ENCODE data around the gene EIF4EBP2. TPM values are rescaled to one million over a fixed set of nuclear protein-coding genes. Genes with fewer than 3 reads are reported as not detected.

EIF4EBP2 gene
- total RNA-seq, 2 experiments from 2014 or later: 31.0 to 31.4 TPM

- no peak for DNase-seq
- Mint-ChIP-seq H3K27ac (no peak overlapping the region), H3K27me3 (no peaks in the 10 kb centered on the region), H3K9me3 (no peaks in the 10 kb centered on the region), H3K36me3 (peaks cover 5% of the 10 kb centered on the region), H3K4me1 (peaks cover 2% of the 10 kb centered on the region), H3K4me3 (no peak overlapping the region)
Measured at GRCh38 chr10:70369498-70370018, 34.4 kb upstream of the EIF4EBP2 start.

- Mint-ChIP-seq H3K27ac (no peak overlapping the region), H3K9me3 (no peaks in the 10 kb centered on the region), H3K4me3 (no peak overlapping the region), H3K27me3 (no peaks in the 10 kb centered on the region), H3K36me3 (peaks cover 5% of the 10 kb centered on the region), H3K4me1 (no peaks in the 10 kb centered on the region)
- no peak for DNase-seq
Measured at GRCh38 chr10:70370766-70371165, 33.2 kb upstream of the EIF4EBP2 start.

GRCh38 chr10:70371846-70372245 is 32.1 kb upstream of the EIF4EBP2 start:
- Mint-ChIP-seq H3K4me3 (no peak overlapping the region), H3K36me3 (peaks cover 5% of the 10 kb centered on the region), H3K9me3 (no peaks in the 10 kb centered on the region), H3K4me1 (no peaks in the 10 kb centered on the region), H3K27ac (no peak overlapping the region), H3K27me3 (no peaks in the 10 kb centered on the region)
- DNase-seq: no peak

GRCh38 chr10:70374775-70375614 is 28.9 kb upstream of the EIF4EBP2 start:
- H3K27ac Mint-ChIP-seq: no peak overlapping the region
- no peaks in the 10 kb centered on the region for H3K4me1 Mint-ChIP-seq
- peaks cover 11% of the 10 kb centered on the region for H3K36me3 Mint-ChIP-seq
- peaks cover 5% of the 10 kb centered on the region for H3K9me3 Mint-ChIP-seq
- DNase-seq: no peak
- H3K27me3 Mint-ChIP-seq: peaks cover 4% of the 10 kb centered on the region
- no peak overlapping the region for H3K4me3 Mint-ChIP-seq

GRCh38 chr10:70376436-70377378 is 27.2 kb upstream of the EIF4EBP2 start:
- H3K27ac Mint-ChIP-seq: no peak overlapping the region
- H3K9me3 Mint-ChIP-seq: peaks cover 5% of the 10 kb centered on the region
- H3K27me3 Mint-ChIP-seq: peaks cover 4% of the 10 kb centered on the region
- no peak overlapping the region for H3K4me3 Mint-ChIP-seq
- DNase-seq: no peak
- H3K36me3 Mint-ChIP-seq: peaks cover 12% of the 10 kb centered on the region
- H3K4me1 Mint-ChIP-seq: peaks cover 3% of the 10 kb centered on the region

- peaks cover 5% of the 10 kb centered on the region for H3K9me3 Mint-ChIP-seq
- peaks cover 4% of the 10 kb centered on the region for H3K27me3 Mint-ChIP-seq
- H3K36me3 Mint-ChIP-seq: peaks cover 12% of the 10 kb centered on the region
- H3K27ac Mint-ChIP-seq: no peak overlapping the region
- DNase-seq: no peak
- H3K4me1 Mint-ChIP-seq: peaks cover 8% of the 10 kb centered on the region
- no peak overlapping the region for H3K4me3 Mint-ChIP-seq
Measured at GRCh38 chr10:70378122-70378521, 25.8 kb upstream of the EIF4EBP2 start.

GRCh38 chr10:70379581-70380176 is 24.3 kb upstream of the EIF4EBP2 start:
- Mint-ChIP-seq H3K9me3 (peaks cover 5% of the 10 kb centered on the region), H3K4me3 (no peak overlapping the region), H3K4me1 (peaks cover 8% of the 10 kb centered on the region), H3K27ac (no peak overlapping the region), H3K36me3 (peaks cover 7% of the 10 kb centered on the region), H3K27me3 (peaks cover 4% of the 10 kb centered on the region)
- DNase-seq: no peak

- Mint-ChIP-seq H3K27ac (no peak overlapping the region), H3K9me3 (peaks cover 5% of the 10 kb centered on the region), H3K4me1 (peaks cover 8% of the 10 kb centered on the region), H3K36me3 (peaks cover 7% of the 10 kb centered on the region), H3K27me3 (peaks cover 4% of the 10 kb centered on the region), H3K4me3 (no peak overlapping the region)
- DNase-seq: no peak
Measured at GRCh38 chr10:70380350-70381135, 23.4 kb upstream of the EIF4EBP2 start.

- Mint-ChIP-seq H3K9me3 (peaks cover 5% of the 10 kb centered on the region), H3K4me1 (peaks cover 8% of the 10 kb centered on the region), H3K36me3 (peaks cover 7% of the 10 kb centered on the region), H3K27me3 (peaks cover 4% of the 10 kb centered on the region), H3K4me3 (peak overlapping the region; percentile 82), H3K27ac (peak overlapping the region; percentile 1)
- DNase-seq: peak; percentile 50
Measured at GRCh38 chr10:70381471-70382421, 22.2 kb upstream of the EIF4EBP2 start.

- no peak overlapping the region for H3K4me3 Mint-ChIP-seq
- H3K36me3 Mint-ChIP-seq: no peaks in the 10 kb centered on the region
- no peak for DNase-seq
- no peak overlapping the region for H3K27ac Mint-ChIP-seq
- no peaks in the 10 kb centered on the region for H3K9me3 Mint-ChIP-seq
- peaks cover 4% of the 10 kb centered on the region for H3K4me1 Mint-ChIP-seq
- peaks cover 9% of the 10 kb centered on the region for H3K27me3 Mint-ChIP-seq
Measured at GRCh38 chr10:70391654-70392053, 12.3 kb upstream of the EIF4EBP2 start.

GRCh38 chr10:70396140-70396539 is 7.8 kb upstream of the EIF4EBP2 start:
- Mint-ChIP-seq H3K27me3 (peaks cover 9% of the 10 kb centered on the region), H3K27ac (no peak overlapping the region), H3K9me3 (no peaks in the 10 kb centered on the region), H3K4me3 (no peak overlapping the region), H3K4me1 (no peaks in the 10 kb centered on the region), H3K36me3 (no peaks in the 10 kb centered on the region)
- DNase-seq: no peak

GRCh38 chr10:70399177-70399576 is 4.8 kb upstream of the EIF4EBP2 start:
- Mint-ChIP-seq H3K27me3 (no peaks in the 10 kb centered on the region), H3K9me3 (no peaks in the 10 kb centered on the region), H3K4me1 (peaks cover 8% of the 10 kb centered on the region), H3K36me3 (no peaks in the 10 kb centered on the region), H3K27ac (no peak overlapping the region), H3K4me3 (no peak overlapping the region)
- no peak for DNase-seq

- Mint-ChIP-seq H3K9me3 (no peaks in the 10 kb centered on the region), H3K27me3 (no peaks in the 10 kb centered on the region), H3K36me3 (peaks cover 11% of the 10 kb centered on the region), H3K4me1 (peaks cover 30% of the 10 kb centered on the region), H3K27ac (peak overlapping the region; percentile 76), H3K4me3 (peak overlapping the region; percentile 92)
- no peak for DNase-seq
Measured at GRCh38 chr10:70403483-70404035, 386 bp upstream of the EIF4EBP2 start.

Measured in activated naive CD8-positive, alpha-beta T cell treated with anti-CD3 and anti-CD28 coated beads for 36 hours (primary cell).